HG03280 (cell line): ENCODE results near the gene SATB1.
"Not testable (repeated sequence)": the region's sequence is repeated elsewhere in the genome, so short reads cannot be mapped to it uniquely, and the experiment has no call there.

ENCODE experiments used
- ATAC-seq: cut with Tn5 transposase; IDR thresholded peaks from one replicate; pipeline ENCODE4 v1.9.1; 2021; ENCODE audit warnings: mild to moderate bottlenecking, moderate library complexity; ENCODE audit not compliant: unreplicated experiment

The SATB1 gene

GRCh38 chr3:18355832-18356231, 69.3 kb downstream of the SATB1 start:
- ATAC-seq, result no peak

- no peak for ATAC-seq
These were observed 70.4 kb downstream of the SATB1 start for GRCh38 chr3:18354701-18355100.

DNA sequence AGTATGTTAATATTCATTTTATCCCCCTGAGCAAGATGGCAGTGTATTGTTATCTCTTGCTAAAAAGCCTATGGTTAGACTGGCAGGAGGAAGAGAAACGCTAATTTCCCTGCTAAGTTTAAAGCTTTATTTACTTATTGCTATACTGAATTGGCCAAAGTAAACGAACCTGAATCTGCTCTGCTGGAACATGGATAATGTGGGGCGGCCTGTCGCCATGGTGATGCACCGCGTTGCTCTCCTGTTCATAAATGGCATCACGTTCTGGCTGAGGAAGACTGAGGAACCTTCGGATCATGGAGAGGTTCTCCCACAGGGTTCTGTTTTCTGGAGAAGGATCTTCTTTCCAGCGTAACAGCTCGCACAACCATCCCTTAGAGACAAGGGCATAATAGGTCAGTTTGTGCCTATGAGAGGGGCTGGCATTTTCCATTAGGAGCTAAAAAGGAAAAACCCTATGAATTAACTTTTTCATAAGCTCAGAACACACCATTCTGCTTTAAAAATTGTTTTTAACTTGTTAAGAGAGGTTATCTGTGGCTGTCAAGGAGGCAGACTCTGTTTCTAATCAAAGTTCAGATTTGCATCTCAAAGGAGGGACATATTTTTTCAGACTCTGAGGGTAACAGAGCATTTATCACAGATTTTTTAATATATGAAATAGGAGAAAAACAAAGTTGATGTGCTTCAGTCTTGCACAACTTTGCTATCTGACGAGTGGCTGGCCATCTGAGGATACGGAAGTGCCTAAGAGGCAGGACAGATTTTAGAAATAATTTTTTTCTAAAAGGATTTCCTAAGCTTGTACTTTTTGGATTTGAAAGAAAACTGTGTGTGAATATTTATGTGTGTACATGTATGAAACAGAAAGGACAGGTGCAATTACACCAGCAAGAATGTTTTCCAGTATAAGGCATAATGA, 73.1 kb downstream of the SATB1 start:
- ATAC-seq, result no peak

GRCh38 chr3:18351069-18351628, 74.0 kb downstream of the SATB1 start:
- ATAC-seq, result no peak

DNA sequence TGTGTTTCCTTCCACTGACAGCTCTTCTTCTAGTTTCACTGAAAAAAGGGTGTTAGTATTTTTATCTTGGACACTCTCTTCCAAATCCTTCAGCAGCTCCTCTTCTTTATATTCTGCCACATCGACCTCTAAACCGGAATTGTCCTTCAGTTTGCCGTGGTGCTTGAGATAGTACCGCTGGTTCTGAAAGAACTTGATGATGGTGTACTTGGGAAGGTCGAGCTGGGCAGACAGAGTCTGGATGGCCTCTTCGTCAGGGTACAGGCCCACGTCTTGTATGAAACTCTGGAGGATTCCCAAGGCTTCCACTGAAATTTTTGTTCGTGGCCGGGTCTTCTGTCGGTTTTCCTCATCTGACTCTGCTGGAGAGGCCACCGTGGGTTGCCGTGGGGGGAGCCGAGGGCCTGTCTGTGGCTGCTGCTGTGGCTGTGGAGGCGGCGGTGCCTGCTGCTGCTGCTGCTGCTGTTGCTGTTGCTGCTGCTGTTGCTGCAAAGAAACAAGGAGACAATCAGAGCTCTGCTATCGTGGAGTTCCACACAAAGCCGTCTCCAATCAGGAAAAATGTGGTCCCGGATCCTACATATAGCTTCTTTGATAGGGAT, 75.8 kb downstream of the SATB1 start:
- ATAC-seq, result no peak

DNA sequence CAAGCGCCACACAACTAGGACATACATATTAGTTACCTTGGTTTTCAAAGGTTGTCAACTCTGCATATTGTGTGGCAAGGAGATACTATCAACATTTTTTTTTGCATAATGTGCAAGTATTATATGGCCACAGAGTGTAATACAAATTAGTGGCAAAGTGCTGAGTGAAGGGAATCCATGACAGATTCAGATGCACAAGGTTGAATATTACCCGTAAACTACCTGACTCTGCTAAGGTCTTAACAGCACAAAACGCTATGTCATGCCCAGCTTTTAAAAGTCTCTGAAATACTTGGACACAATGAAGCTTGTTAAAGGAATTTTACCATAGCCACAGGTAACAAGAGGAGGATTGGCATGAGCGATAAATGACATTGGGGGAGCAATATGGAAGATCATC, 79.0 kb downstream of the SATB1 start:
- ATAC-seq, result no peak

GRCh38 chr3:18345015-18345367, 80.1 kb downstream of the SATB1 start:
- ATAC-seq, result no peak

GRCh38 chr3:18344306-18345014, 80.7 kb downstream of the SATB1 start:
- ATAC-seq, result no peak

- ATAC-seq, result no peak
These were observed 81.3 kb downstream of the SATB1 start for GRCh38 chr3:18343809-18344208.

- no peak for ATAC-seq
These were observed 86.2 kb downstream of the SATB1 start for GRCh38 chr3:18338827-18339514.

DNA sequence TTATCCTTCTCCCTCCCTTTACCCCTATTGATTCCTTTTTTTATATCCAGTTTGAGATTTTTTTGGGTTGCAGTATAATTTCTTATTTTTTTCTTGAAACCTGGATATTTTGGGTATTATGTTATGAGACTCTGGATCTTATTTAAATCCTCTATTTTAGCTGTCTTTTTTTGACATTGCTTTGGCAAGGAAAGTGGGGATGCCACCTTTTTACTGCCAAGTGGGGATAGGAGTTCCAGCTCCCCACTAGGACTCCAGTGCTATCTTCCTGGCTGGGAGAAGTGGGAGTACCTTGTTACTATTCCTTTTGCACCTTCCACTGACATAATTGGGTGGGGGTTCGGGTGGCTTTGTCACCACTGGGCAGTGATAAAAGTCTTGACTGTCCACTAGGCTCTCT, 87.9 kb downstream of the SATB1 start:
- ATAC-seq, result no peak

- no peak for ATAC-seq
These were observed 90.1 kb downstream of the SATB1 start for GRCh38 chr3:18334837-18335601.

DNA sequence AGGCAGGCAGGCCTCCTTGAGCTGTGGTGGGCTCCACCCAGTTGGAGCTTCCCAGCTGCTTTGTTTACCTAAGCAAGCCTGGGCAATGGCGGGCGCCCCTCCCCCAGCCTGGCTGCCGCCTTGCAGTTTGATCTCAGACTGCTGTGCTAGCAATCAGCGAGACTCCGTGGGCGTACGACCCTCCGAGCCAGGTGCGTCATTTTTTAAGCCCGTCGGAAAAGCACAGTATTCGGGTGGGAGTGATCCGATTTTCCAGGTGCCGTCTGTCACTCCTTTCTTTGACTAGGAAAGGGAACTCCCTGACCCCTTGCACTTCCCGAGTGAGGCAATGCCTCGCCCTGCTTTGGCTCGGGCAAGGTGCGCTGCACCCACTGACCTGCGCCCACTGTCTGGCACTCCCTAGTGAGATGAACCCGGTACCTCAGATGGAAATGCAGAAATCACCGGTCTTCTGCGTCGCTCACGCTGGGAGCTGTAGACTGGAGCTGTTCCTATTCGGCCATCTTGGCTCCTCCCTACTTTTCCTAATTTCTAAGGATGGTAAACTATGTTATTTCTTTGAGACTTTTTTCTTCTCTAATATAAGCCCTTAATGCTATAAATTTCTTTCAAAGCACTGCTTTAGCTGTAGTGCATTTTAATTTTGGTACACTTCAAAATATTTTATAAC, 94.2 kb downstream of the SATB1 start:
- not testable (repeated sequence) for ATAC-seq

DNA sequence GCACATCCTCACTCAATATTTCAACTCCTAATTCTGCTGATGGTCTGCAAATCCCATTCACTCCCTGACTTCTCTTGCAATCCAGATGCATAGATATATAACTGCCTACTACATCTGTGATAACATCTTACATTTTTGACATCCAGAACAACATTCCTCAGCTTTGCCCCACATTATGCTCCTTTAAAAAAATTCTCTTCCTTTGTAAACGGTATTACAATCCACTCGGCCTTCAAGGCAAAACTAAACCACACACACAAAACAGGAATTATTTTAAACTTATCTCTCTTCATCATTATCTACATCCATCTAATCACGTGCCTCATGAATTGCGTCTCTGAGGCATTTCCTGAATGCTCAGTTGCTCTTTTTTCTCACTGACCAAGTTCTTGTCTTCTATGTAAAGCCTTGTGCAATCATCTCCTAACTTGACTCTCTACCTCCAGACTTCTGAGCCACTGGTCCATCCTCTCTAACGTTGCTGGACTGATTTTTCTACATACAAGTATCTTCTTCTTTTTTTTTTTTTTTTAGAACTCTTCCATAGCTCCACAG, 117.0 kb downstream of the SATB1 start:
- no peak for ATAC-seq

- no peak for ATAC-seq
These were observed 117.6 kb downstream of the SATB1 start for GRCh38 chr3:18307529-18307928.

- no peak for ATAC-seq
These were observed 122.6 kb downstream of the SATB1 start for GRCh38 chr3:18302517-18302916.

DNA sequence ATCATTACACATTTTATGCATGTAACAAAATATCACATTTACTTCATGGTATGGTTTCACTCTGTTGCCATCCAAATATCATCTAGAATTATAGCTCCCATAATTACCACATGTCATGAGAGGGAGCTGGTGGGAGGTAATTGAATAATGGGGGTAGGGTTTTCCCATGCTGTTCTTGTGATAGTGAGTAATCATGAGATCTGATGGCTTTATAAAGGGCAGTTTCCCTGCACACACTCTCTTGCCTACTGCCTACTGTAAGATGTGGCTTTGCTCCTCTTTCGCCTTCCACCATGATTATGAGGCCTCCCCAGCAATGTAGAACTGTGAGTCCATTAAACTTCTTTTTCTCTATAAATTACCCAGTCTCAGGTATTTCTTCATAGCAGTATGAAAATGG, 123.4 kb downstream of the SATB1 start:
- ATAC-seq, result no peak

GRCh38 chr3:18300916-18301315, 124.2 kb downstream of the SATB1 start:
- ATAC-seq, result no peak

DNA sequence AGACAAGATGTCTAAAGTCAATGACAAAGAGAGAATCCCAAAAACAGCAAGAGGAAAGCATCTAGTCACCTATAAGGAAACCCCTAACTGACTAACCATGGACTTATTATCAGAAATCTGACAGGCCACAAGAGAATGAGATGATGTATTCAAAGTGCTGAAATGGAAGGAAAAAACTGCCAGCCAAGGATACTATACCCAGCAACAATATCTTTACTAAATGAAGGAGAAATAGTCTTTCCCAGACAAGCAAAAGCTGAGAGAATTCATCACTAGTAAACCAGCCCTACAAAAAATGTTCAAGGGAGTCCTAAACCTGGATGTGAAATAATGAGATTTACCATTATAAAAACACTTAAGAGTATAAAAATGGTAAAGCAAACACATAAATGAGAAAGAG, 128.0 kb downstream of the SATB1 start:
- ATAC-seq, result no peak
